ENCODE results near the gene XRCC1. TPM values are rescaled to one million over a fixed set of nuclear protein-coding genes. Genes with fewer than 3 reads are reported as not detected.
A peak's percentile ranks its signal among the peaks of the same experiment; 100 is the strongest.
"Not testable (repeated sequence)": the region's sequence is repeated elsewhere in the genome, so short reads cannot be mapped to it uniquely, and the experiment has no call there.

The XRCC1 gene
- total and polyA plus RNA-seq, 2 donors from 2014 or later, result 19.3 to 24.5 TPM

DNA sequence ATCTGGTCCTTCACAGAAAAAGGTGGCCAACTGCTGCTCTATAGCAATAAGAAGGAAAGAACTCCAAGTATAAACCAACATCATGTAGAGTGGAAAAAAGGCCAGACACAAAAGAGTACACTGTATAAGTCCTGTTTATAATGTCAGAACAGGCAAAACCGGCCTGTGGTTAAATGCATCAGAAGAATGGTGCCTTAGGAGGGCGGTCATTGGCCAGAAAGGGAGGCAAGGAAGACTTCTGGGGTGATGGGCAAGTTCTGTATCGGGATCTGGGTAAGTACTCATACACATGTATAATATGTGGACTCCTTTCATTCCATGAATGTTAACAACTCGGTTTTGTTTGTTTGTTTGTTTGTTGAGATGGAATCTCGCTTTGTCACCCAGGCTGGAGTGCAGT lies 52.4 kb downstream of the XRCC1 start:
- H3K4me1 ChIP-seq (ENCODE audit: control insufficient read depth in 2 of 3, insufficient read depth in 2 of 3, low read depth in 1 of 3, low read length in 3 of 3), result peaks cover 0 to 10% (median 9%) of the 10 kb centered on the region in 3 donors
- no peak for DNase-seq
- intact Hi-C loops (cut with DNase I), result loop anchor here (5.0 kb wide), 1 partner anchor 76 kb away; no protein-coding TSS in a partner anchor
- H3K9ac ChIP-seq (ENCODE audit: low read length in 3 of 3), result no peak overlapping the region
- H3K27me3 ChIP-seq (ENCODE audit: control insufficient read depth, insufficient read depth, low read length), result no peaks in the 10 kb centered on the region
- no peaks in the 10 kb centered on the region for H3K9me3 ChIP-seq (ENCODE audit: control insufficient read depth in 2 of 3, insufficient read depth in 1 of 3, low read length in 3 of 3)
- peaks cover 0 to 2% (median 0%) of the 10 kb centered on the region in 3 donors for H3K36me3 ChIP-seq (ENCODE audit: control insufficient read depth in 2 of 3, insufficient read depth in 3 of 3, low read length in 3 of 3)
- TF ChIP-seq, protein P1, sequence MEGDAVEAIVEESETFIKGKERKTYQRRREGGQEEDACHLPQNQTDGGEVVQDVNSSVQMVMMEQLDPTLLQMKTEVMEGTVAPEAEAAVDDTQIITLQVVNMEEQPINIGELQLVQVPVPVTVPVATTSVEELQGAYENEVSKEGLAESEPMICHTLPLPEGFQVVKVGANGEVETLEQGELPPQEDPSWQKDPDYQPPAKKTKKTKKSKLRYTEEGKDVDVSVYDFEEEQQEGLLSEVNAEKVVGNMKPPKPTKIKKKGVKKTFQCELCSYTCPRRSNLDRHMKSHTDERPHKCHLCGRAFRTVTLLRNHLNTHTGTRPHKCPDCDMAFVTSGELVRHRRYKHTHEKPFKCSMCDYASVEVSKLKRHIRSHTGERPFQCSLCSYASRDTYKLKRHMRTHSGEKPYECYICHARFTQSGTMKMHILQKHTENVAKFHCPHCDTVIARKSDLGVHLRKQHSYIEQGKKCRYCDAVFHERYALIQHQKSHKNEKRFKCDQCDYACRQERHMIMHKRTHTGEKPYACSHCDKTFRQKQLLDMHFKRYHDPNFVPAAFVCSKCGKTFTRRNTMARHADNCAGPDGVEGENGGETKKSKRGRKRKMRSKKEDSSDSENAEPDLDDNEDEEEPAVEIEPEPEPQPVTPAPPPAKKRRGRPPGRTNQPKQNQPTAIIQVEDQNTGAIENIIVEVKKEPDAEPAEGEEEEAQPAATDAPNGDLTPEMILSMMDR (IDR thresholded peaks at IDR 0.05; ENCODE audit: borderline replicate concordance, extremely low read depth, insufficient read depth), result no peak
- no peak overlapping the region for H3K27ac ChIP-seq (ENCODE audit: low read depth in 2 of 2, low read length in 2 of 2)
- no peak for FAIRE-seq
- no peak overlapping the region for H3K4me3 ChIP-seq (ENCODE audit: low read length in 3 of 3)

DNA sequence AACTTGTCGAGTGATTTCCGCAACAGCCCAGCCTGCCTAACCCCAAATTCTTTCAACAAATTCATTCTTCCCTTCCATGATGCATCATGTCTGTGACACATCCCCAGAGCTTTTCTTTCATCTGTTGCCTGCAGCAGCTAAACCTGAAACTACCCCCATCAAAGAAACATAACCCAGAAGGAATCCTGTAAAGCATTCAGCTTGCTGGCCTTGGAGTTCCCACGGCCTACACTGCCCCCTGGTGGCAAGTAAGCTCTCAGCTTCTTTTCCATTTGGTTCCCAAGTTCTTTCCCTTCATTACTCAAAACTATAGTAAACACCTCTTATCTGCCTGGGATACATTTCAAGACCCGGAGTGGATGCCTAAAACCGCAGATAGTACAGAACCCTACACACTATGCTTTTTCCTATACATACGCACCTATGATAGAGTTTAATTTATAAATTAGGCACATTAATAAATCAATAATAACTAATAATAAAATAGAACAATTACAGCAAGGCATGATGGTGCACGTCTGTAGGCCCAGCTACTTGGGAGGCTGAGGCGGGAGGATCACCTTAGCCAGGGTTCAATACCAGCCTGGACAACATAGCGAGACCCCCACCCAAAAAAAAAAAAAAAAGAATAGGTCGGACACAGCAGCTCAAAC lies 55.8 kb downstream of the XRCC1 start:
- TF ChIP-seq, protein P1 (IDR thresholded peaks at IDR 0.05; ENCODE audit: borderline replicate concordance, extremely low read depth, insufficient read depth), result peak; percentile 93
- no peaks in the 10 kb centered on the region for H3K9me3 ChIP-seq (ENCODE audit: control insufficient read depth in 2 of 3, insufficient read depth in 1 of 3, low read length in 3 of 3)
- intact Hi-C loops (cut with DNase I), result loop anchor here (5.0 kb wide), 1 partner anchor 72 kb away; no protein-coding TSS in a partner anchor
- H3K27ac ChIP-seq (ENCODE audit: low read depth in 2 of 2, low read length in 2 of 2), result no peak overlapping the region
- H3K4me3 ChIP-seq (ENCODE audit: low read length in 3 of 3), result no peak overlapping the region
- FAIRE-seq (no peak), DNase-seq (peak; percentile 84 to 92 (median 89))
- no peak overlapping the region for H3K9ac ChIP-seq (ENCODE audit: low read length in 3 of 3)
- H3K27me3 ChIP-seq (ENCODE audit: control insufficient read depth, insufficient read depth, low read length), result no peaks in the 10 kb centered on the region
- H3K36me3 ChIP-seq (ENCODE audit: control insufficient read depth in 2 of 3, insufficient read depth in 3 of 3, low read length in 3 of 3), result peaks cover 0 to 2% (median 0%) of the 10 kb centered on the region in 3 donors
- H3K4me1 ChIP-seq (ENCODE audit: control insufficient read depth in 2 of 3, insufficient read depth in 2 of 3, low read depth in 1 of 3, low read length in 3 of 3), result peaks cover 0 to under 1% (median 0%) of the 10 kb centered on the region in 3 donors

DNA sequence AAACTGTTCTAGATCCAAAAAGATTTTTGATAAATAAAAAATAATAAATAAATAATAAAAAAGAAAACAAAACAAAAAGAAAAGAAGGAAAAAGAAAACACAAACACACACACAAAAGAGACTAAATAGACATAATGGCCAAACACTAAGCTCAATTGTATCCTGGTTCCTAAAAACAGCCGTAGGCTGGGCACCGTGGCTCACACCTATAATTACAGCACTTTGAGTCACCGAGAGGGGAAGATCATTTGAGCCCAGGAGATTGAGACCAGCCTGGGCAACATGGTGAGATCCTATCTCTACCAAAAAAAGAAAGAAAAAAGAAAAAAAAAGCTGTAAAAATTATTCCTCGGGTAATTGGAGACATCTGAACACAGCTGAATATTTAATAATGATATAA lies 57.3 kb downstream of the XRCC1 start:
- Histone ChIP-seq H3K4me1 (ENCODE audit: control insufficient read depth in 2 of 3, insufficient read depth in 2 of 3, low read depth in 1 of 3, low read length in 3 of 3) (no peaks in the 10 kb centered on the region), H3K4me3 (ENCODE audit: low read length in 3 of 3) (no peak overlapping the region), H3K27ac (ENCODE audit: low read depth in 2 of 2, low read length in 2 of 2) (no peak overlapping the region), H3K36me3 (ENCODE audit: control insufficient read depth in 2 of 3, insufficient read depth in 3 of 3, low read length in 3 of 3) (peaks cover 0 to 2% (median 1%) of the 10 kb centered on the region in 3 donors), H3K27me3 (ENCODE audit: control insufficient read depth, insufficient read depth, low read length) (no peaks in the 10 kb centered on the region), H3K9me3 (ENCODE audit: control insufficient read depth in 2 of 3, insufficient read depth in 1 of 3, low read length in 3 of 3) (no peaks in the 10 kb centered on the region), H3K9ac (ENCODE audit: low read length in 3 of 3) (no peak overlapping the region)
- FAIRE-seq, result no peak
- no peak for DNase-seq
- intact Hi-C loops (cut with DNase I), result no loop called here
- TF ChIP-seq, protein P1 (IDR thresholded peaks at IDR 0.05; ENCODE audit: borderline replicate concordance, extremely low read depth, insufficient read depth), result no peak

DNA sequence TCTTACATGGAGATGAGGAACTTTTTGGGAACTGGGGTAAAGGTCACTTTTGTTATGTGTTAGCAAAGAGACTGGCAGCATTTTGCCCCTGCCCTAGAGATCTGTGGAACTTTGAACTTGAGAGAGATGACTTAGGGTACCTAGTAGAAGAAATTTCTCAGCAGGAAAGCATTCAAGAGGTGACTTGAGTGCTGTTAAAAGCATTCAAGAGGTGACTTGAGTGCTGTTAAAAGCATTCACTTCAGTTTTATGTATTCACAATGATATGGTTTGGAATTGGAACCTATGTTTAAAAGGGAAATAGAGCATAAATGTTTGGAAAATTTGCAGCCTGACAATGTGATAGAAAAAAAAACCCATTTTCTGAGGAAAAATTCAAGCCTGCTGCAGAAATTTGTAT lies 62.9 kb downstream of the XRCC1 start:
- H3K27me3 ChIP-seq (ENCODE audit: control insufficient read depth, insufficient read depth, low read length); intact Hi-C loops (cut with DNase I); H3K9ac ChIP-seq (ENCODE audit: low read length in 3 of 3); H3K4me1 ChIP-seq (ENCODE audit: control insufficient read depth in 2 of 3, insufficient read depth in 2 of 3, low read depth in 1 of 3, low read length in 3 of 3); H3K27ac ChIP-seq (ENCODE audit: low read depth in 2 of 2, low read length in 2 of 2); DNase-seq; FAIRE-seq; H3K9me3 ChIP-seq (ENCODE audit: control insufficient read depth in 2 of 3, insufficient read depth in 1 of 3, low read length in 3 of 3); H3K4me3 ChIP-seq (ENCODE audit: low read length in 3 of 3): not testable (repeated sequence)
- peaks cover 2 to 15% (median 5%) of the 10 kb centered on the region in 3 donors for H3K36me3 ChIP-seq (ENCODE audit: control insufficient read depth in 2 of 3, insufficient read depth in 3 of 3, low read length in 3 of 3)

Measured in kidney (tissue), 14 donors.